Heart right ventricle (tissue), 16 donors: Measurements from ENCODE around the gene SETBP1. TPM values are rescaled to one million over a fixed set of nuclear protein-coding genes. Genes with fewer than 3 reads are reported as not detected.

Experiments used
- ATAC-seq, 8 donors: fragments of 200-7000 bp; cut with Tn5 transposase; one replicate each; pipeline ENCODE4 v1.9.1; 2020; ENCODE audit warnings: mild to moderate bottlenecking in 8 of 8, moderate library complexity in 8 of 8, moderate number of reproducible peaks in 1 of 8
- DNase-seq, 2 donors: peaks; one replicate each; pipeline ENCODE4 v3.0.0-alpha.2; 2020
- H3K27ac ChIP-seq, 10 donors: fragments of 200-600 bp; sonication (generic) in 2 of 10; one replicate each; pipeline versions ENCODE4 v1.5.0 to v1.8.0; 2020 to 2022; ENCODE audit warnings: mild to moderate bottlenecking in 3 of 10
- H3K27me3 ChIP-seq, 7 donors: fragments of 200-600 bp; one replicate each; pipeline ENCODE4 v1.8.0; 2021 to 2022; ENCODE audit warnings: mild to moderate bottlenecking in 2 of 7
- H3K36me3 ChIP-seq, 9 donors: fragments of 200-600 bp; sonication (generic) in 1 of 9; one replicate each; pipeline versions ENCODE4 v1.5.0 to v1.8.0; 2020 to 2022; ENCODE audit warnings: mild to moderate bottlenecking in 2 of 9
- H3K4me1 ChIP-seq, 9 donors: fragments of 200-600 bp; sonication (generic) in 1 of 9; one replicate each; pipeline versions ENCODE4 v1.5.0 to v1.8.0; 2020 to 2022; ENCODE audit warnings: mild to moderate bottlenecking in 4 of 9
- H3K4me3 ChIP-seq, 10 donors: fragments of 200-600 bp; sonication (generic) in 2 of 10; one replicate each; pipeline versions ENCODE4 v1.5.0 to v1.8.0; 2020 to 2022; ENCODE audit warnings: mild to moderate bottlenecking in 7 of 10, moderate library complexity in 2 of 10
- H3K9me3 ChIP-seq, 11 donors: fragments of 200-600 bp in 10 of 11; sonication (generic) in 2 of 11; one replicate each; pipeline versions ENCODE4 v1.5.0 to v1.8.0; 2013 to 2022; ENCODE audit warnings: mild to moderate bottlenecking in 2 of 11, control low read depth in 1 of 11, moderate library complexity in 1 of 11
- WGBS, 2 donors: extraction: QIAGEN DNeasy Blood & Tissue Kit; methylation state at CpG; one replicate each; pipeline ENCODE4 v1.1.7; 2013; ENCODE audit warnings: inconsistent platforms in 1 of 2; 5-methylcytosine and 5-hydroxymethylcytosine counted together
- intact Hi-C, 10 donors: fragments of 100-400 bp; cut with DNase I; formaldehyde crosslinking; loops; one replicate each; pipeline versions ENCODE4 v1.11.1 to v1.14.2; 2022
- polyA plus RNA-seq, 2 donors: library from polyadenylated mRNA; stranded (reverse); fragments of 200-250 nt; gene quantifications; one replicate each; pipeline ENCODE4 v1.2.3, GENCODE V29; 2013
- total RNA-seq, 10 donors: library from RNA; stranded (reverse); fragmentation: NEBNext Ultra II Directional in 3 of 10; extraction: Animal tissue kit (Norgen Biotek cat#: 25700) in 3 of 10; gene quantifications; one replicate each; pipeline versions ENCODE4 v1.2.1 to v1.2.4, GENCODE V29; 2021 to 2023
- TF ChIP-seq, protein P1 (sequence below), 9 donors: fragments of 200-600 bp; sonication (generic) in 2 of 9; IDR thresholded peaks; one replicate each; pipeline versions ENCODE4 v1.5.0 to v1.8.0; 2021 to 2022; ENCODE audit warnings: antibody characterized with exemption in 9 of 9, mild to moderate bottlenecking in 5 of 9, moderate library complexity in 1 of 9
- donor health status: Arrhythmogenic right ventricular cardiomyopathy.
- donor health status: ischemic (EF 13 %, LVEDD 7.1; RV severe dilation, severe dysfunction).
- donor health status: healthy with polysubstance abuse.
- donor health status: DM: no; HTN: yes; CAD: no.
- donor health status: DM: no; HTN: no; CAD: no.
- donor health status: ischemic (EF 25% LVEDD 6.9; RV normal size, moderate dysfunction).
- donor health status: ischemic (EF 25% LVEDD 5.7; RV mildly dilated, moderate dysfunction).
- donor health status: healthy.
- donor health status: DM: yes; HTN: yes; CAD: no.
- donor health status: Ischemic cardiomyopathy.
- donor health status: ischemic (EF 35%, LVEDD 5.7; RV mildly dilated, moderate dysfunction).
- donor health status: nonischemic (EF 11% LVEDD 7.7; RV severe dilation, severe dysfunction).
- donor health status: DM: yes; HTN: yes; CAD: no.
- donor health status: PGD.
- donor health status: ischemic (EF 29% LVEDD 5.4; RV normal size, mild dysfunction).
- donor health status: nonischemic (EF 23%, LVEDD 6.1; RV moderate dilation, normal function).

Gene SETBP1
- total and polyA plus RNA-seq, 12 donors = 0.71 to 12.2 (median 6.1) TPM

DNA sequence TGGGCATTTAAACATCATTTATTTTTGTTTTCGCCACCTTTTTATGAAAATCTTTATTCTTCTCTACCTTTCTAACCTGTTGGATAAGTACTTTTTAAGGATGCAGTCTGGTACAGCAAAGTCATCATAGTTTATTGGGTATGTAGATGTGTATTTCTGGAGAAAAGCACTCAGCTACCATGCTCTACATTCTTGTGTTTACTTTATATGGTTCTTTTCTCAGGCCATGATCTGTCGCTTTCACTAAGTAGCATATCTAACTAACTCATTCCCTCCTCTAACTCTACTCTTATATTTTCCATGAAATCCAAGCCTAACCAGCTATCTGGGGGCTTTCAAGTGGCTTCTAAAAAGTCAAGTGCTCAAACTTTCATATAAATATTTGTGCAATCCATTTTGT is 25.3 kb upstream of the SETBP1 start:
- WGBS, 2 donors = 79 to 94% methylated on average over 2 of the region's 2 CpGs
- TF ChIP-seq, protein P1, sequence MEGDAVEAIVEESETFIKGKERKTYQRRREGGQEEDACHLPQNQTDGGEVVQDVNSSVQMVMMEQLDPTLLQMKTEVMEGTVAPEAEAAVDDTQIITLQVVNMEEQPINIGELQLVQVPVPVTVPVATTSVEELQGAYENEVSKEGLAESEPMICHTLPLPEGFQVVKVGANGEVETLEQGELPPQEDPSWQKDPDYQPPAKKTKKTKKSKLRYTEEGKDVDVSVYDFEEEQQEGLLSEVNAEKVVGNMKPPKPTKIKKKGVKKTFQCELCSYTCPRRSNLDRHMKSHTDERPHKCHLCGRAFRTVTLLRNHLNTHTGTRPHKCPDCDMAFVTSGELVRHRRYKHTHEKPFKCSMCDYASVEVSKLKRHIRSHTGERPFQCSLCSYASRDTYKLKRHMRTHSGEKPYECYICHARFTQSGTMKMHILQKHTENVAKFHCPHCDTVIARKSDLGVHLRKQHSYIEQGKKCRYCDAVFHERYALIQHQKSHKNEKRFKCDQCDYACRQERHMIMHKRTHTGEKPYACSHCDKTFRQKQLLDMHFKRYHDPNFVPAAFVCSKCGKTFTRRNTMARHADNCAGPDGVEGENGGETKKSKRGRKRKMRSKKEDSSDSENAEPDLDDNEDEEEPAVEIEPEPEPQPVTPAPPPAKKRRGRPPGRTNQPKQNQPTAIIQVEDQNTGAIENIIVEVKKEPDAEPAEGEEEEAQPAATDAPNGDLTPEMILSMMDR (IDR thresholded peaks at IDR 0.05) = no peak
- H3K9me3 ChIP-seq = no peaks in the 10 kb centered on the region
- ATAC-seq (no peak), DNase-seq (no peak)
- no peaks in the 10 kb centered on the region for H3K36me3 ChIP-seq
- no peak overlapping the region for H3K27ac ChIP-seq
- intact Hi-C loops = no loop called here
- H3K27me3 ChIP-seq = no peaks in the 10 kb centered on the region
- H3K4me3 ChIP-seq = no peak overlapping the region
- peaks cover 0 to 25% (median 11%) of the 10 kb centered on the region in 9 donors for H3K4me1 ChIP-seq

DNA sequence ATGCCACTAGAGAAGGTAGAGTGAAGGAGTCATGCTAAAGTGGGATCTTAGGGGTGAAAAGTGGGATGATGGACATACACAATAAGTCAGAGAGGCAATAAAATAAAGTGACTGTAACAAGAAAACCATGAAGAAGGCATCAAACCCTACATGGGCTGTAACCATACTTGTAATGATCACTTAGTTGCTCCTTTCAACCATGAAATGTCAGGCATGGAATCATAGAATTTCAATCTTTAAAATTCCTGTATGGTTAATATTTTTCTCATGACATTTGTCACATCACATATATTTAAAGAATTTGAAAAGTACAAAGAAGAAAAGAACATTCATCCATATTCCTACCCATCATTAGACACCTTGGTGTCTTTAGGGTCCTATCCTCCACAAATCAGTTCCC is 20.9 kb upstream of the SETBP1 start:
- TF ChIP-seq, protein P1 (IDR thresholded peaks at IDR 0.05) = no peak
- H3K4me3 ChIP-seq = no peak overlapping the region
- no peaks in the 10 kb centered on the region for H3K9me3 ChIP-seq
- H3K4me1 ChIP-seq = peaks cover 0 to 5% (median 0%) of the 10 kb centered on the region in 9 donors
- ATAC-seq = no peak
- no peaks in the 10 kb centered on the region for H3K27me3 ChIP-seq
- intact Hi-C loops = no loop called here
- H3K27ac ChIP-seq = no peak overlapping the region
- DNase-seq = no peak
- no peaks in the 10 kb centered on the region for H3K36me3 ChIP-seq

DNA sequence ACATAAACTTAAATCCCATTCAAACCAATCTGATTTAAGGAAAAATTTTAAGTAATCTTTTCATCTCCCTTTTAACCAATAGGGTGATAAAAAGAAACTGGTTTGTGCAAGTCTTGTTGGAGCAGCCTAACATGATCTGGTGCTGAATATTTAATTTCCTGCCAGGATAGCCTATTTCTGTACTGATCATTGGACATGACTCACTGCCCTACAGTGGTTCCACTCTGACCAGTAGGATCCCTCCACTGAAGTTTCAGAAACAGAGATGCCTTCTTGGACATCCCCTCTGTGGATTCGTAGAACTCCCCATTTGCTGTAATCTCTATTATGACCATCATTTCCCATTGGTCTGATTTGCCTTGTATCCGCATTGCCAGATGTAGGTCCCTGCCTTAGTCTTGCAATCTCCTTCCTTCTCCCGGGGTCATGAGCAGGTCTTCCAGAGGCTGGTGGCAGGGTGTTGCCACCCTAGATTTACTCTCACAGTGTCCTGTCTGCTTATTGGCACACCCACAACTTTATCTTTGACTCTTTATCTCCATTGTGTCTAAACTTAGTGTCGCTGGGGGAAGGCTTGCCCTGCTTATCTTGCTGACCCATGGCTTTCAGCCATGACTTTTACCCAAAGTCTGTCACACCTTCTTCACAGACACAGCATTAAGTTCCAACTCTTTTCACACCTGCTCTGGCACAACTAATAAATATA is 12.3 kb upstream of the SETBP1 start:
- peak in 1 of 2 donors; percentile 19 for DNase-seq
- peaks cover 0 to 15% (median 4%) of the 10 kb centered on the region in 9 donors for H3K4me1 ChIP-seq
- no peak overlapping the region for H3K27ac ChIP-seq
- WGBS, 2 donors = 40 to 54% methylated on average over 4 of the region's 4 CpGs
- TF ChIP-seq, protein P1 (IDR thresholded peaks at IDR 0.05) = no peak
- intact Hi-C loops = no loop called here
- no peaks in the 10 kb centered on the region for H3K36me3 ChIP-seq
- H3K4me3 ChIP-seq = no peak overlapping the region
- H3K27me3 ChIP-seq = no peaks in the 10 kb centered on the region
- H3K9me3 ChIP-seq = no peaks in the 10 kb centered on the region
- ATAC-seq = peak in 7 of 8 donors; percentile 35 to 97 (median 81)

DNA sequence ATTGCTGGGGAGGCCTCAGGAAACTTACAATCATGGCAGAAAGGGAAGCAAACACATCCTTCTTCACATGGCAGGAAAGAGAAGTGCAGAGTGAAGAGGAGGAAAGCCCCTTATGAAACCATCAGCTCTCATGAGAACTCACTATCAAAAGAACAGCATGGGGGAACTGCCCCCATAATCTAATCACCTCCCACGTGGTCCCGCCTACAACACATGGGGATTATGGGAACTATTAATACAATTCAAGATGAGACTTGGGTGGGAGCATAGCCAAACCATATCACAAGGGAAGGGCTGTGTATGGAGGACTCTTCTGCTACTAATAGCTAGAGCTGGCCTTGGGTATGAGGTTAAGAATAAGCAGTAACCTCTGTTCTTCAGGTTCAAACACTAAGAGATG is 8.8 kb upstream of the SETBP1 start:
- no peak for ATAC-seq
- TF ChIP-seq, protein P1 (IDR thresholded peaks at IDR 0.05) = no peak
- H3K4me3 ChIP-seq = no peak overlapping the region
- peaks cover 0 to 15% (median 4%) of the 10 kb centered on the region in 9 donors for H3K4me1 ChIP-seq
- 77 to 83% methylated on average over 2 of the region's 2 CpGs for WGBS, 2 donors
- H3K27me3 ChIP-seq = peaks cover 0 to under 1% (median 0%) of the 10 kb centered on the region in 7 donors
- no peaks in the 10 kb centered on the region for H3K9me3 ChIP-seq
- intact Hi-C loops = loop anchor here in 6 of 10 donors (5.0 to 10.0 kb wide), 6 partner anchors 80 to 1045 kb away; no protein-coding TSS in a partner anchor
- no peak for DNase-seq
- no peak overlapping the region for H3K27ac ChIP-seq
- no peaks in the 10 kb centered on the region for H3K36me3 ChIP-seq
